GM18505 (cell line): ENCODE data around the gene ADCY6.
"Not testable (repeated sequence)": the region's sequence is repeated elsewhere in the genome, so short reads cannot be mapped to it uniquely, and the experiment has no call there.

Experiments used
- ATAC-seq: cut with Tn5 transposase; IDR thresholded peaks from one replicate; pipeline ENCODE4 v1.9.1; 2021; ENCODE audit not compliant: unreplicated experiment
- POLR2A ChIP-seq: IDR thresholded peaks from 4 replicates; pipeline ENCODE4 v1.6.1; 2011; ENCODE audit warnings: borderline replicate concordance; ENCODE audit not compliant: insufficient read depth, insufficient read length; ENCODE audit errors: extremely low read depth

ADCY6 gene

GRCh38 chr12:48739618-48740269, 49.1 kb downstream of the ADCY6 start:
- ATAC-seq = no peak
- TF ChIP-seq POLR2A = no peak

GRCh38 chr12:48736456-48736855, 52.4 kb downstream of the ADCY6 start:
- no peak for TF ChIP-seq POLR2A
- no peak for ATAC-seq

GRCh38 chr12:48728807-48729206, 60.1 kb downstream of the ADCY6 start:
- ATAC-seq = no peak
- no peak for TF ChIP-seq POLR2A

DNA sequence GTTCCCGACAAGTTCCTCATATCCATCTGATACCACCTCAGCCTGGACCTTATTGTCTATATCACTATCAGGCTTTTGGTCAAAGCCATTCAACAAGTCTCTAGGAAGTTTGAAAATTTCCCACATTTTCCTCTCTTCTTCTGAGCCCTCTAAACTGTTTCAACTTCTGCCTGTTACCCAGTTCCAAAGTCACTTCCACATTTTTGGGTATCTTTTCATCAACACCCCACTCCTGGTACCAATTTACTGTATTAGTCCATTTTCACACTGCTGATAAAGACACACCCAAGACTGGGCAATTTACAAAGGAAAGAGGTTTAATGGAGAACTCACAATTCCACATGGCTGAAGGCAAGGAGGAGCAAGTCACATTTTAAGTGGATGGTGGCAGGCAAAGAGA, 68.2 kb downstream of the ADCY6 start:
- ATAC-seq = not testable (repeated sequence)

- ATAC-seq = not testable (repeated sequence)
Observed at GRCh38 chr12:48720171-48720570, 68.7 kb downstream of the ADCY6 start.

DNA sequence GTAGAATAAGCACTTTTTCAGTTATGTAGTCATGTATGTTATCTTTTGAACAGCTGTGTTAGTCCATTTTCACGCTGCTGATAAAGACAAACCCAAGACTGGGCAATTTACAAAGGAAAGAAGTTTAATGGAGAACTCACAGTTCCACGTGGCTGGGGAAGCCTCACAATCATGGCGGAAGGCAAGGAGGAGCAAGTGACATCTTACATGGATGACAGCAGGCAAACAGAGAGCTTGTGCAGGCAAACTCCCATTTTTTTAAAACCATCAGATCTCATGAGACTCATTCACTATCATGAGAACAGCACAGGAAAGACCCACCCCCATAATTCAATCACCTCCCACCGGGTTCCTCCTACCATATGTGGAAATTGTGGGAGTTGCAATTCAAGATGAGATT, 69.9 kb downstream of the ADCY6 start:
- ATAC-seq = not testable (repeated sequence)

DNA sequence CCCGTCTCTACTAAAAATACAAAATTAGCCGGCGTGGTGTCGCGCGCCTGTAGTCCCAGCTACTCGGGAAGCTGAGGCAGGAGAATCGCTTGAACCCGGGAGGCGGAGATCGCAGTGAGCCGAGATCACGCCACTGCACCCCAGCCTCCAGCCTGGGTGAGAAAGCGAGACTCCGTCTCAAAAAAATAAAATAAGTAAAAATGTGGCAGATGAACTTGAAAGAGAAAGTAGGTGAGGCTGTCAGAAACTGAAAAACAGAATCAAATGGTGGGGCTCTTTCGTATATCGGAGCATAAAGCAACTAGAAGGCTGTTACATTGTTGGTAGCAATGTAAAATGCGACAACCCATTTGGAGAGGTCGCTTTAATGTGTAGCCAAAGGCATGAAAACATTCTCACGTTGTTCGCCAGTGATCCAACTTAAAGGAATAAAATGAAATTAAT, 71.6 kb downstream of the ADCY6 start:
- no peak for ATAC-seq
- no peak for TF ChIP-seq POLR2A

DNA sequence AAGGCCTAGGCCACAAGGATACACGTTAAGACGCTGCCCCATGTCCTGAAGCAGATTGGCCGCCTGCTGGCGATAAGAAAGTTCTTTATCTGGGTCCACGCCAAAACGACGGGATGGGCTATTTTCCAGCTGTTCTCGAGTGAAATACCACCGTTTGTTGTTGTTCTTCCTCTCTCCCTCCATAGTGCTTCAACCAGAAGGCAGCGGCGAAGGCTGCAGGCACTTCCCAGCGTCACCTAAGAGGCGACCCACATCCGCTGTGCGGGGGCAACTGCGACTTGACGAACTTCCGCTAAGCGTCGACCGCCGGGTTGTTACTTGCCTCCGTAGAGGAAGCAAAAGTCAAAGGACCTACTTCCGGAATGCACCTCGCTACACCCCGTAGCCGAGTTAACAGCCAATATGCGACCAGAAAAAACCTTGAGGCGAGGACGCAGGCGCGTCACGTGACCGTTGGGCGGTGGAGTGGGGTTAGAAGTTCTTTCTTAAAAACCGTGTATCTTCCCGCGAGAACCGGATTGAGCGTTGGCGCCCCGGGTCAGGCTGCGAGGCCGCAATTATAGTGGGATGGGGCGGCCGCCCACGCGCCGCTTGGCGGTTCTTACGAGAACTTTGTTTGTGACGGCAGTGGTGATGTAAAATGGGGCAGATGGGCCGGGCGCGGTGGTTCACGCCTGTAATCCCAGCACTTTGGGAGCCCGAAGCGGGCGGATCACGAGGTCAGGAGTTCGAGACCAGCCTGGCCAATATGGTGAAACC, 72.2 kb downstream of the ADCY6 start, which contains the start of gene CCNT1:
CCNT1 (minus strand) TSS at position 215 of the 759 bp plus-strand sequence; CDS start at position 183, 32 bp downstream.
- peak; percentile 80 for TF ChIP-seq POLR2A
- ATAC-seq = peak; percentile 95
